NCI-H226 (cell line): ENCODE measurements around the gene LINGO1.

Source experiments
- DNase-seq: peaks from one replicate; pipeline ENCODE4 v3.0.0-alpha.2; 2015

Gene LINGO1

DNA sequence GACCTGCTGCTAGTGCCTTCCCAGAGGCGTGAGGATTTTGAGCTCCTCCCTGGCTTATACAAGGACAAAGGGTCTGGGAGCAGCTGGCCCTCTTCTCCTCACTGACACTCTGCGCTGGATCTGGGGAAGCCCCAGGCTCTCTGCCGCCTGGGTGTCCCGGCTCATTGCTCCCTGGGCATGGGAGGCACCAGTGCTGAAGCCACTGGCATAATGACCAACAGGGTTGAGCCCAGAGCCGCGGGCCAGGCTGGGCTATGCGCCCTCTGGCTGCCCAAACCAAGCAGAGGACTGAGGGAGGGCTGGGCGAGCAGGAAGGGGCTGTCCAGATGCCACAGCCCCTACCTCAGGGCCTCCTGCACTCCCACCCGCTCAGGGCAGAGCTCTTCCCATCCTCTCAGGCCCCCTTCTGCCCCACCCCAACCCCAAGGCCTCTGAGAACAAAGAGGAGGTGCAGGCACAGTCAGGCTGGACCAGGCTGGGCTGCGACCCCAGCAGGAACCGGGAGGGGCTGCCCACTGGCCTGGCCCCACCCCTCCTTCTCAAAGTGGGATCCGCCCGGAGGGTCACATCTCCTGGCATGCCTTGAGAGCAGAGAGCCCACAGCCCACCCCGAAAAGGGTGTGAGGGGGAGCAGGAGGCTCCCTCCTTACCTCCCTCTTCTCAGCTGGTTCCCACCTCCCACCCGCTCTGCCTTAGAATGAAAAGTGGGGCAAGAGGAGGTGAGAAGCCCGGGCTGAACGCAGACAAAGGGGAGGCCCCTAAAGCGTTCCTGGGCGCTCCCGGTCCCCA, 1.6 kb downstream of the LINGO1 start:
- DNase-seq = no peak

DNA sequence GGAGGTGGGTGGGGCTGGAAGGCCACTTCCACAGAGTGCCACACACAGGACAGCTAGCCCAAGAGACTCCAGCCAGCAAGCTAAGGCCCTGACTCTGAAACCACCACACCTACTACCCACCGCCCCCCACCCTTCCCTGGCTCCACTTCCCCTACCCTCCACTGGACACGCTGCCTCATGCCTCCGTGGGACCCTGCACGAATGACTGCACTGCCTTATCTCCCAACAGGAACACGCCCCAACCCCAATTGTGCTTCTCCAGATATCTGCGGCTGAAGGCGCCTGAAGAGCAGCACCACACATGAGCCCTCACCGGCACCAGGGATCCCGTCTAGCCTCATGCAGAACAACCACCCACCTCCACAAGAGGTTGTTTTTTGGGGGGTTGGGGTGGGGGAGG, 2.7 kb downstream of the LINGO1 start:
- no peak for DNase-seq

DNA sequence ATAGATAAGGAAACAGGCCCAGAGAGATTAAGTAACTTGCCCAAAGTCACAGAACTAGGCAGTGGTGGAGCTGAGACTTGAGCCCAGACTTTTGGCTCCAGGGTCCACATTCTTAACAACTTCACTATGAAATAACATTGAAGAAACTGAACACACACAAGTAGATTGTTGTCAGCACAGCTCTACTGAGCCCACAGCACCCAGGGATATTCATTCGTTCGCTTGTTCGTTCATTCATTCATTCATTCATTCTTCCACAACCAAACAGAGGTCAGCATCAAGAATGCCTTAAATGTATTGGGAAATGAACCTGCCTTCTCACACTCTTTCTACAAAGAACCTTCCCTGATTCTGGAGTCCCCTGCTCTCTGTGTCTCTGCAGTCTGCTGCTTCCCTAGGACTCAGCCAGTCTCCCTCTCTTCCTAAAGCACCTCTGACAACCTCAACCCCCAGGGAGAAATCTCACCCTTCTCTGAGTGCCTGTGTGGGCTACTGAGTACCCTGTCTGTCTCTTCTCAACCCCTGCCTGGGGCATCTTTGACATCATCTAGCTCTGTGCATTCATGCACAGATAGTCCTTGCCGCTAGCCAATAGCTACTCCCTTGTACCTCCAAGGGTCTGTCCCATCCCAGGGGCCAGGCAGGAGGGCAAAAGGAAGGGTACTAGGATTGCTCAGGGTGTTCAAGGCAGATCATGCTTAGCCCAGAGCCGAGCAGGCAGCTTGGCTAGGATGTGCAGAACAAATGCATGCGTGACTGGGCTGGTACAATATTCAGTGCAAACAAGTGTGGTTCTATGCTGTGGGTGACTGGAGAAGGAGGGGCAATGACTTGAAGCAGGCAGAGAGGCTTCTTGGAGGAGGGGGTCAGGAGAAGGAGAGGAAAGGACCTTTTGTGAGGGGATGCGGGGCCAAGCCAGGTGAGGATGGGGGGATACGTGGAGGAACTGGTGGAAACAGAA, 3.4 kb downstream of the LINGO1 start:
- DNase-seq = no peak

DNA sequence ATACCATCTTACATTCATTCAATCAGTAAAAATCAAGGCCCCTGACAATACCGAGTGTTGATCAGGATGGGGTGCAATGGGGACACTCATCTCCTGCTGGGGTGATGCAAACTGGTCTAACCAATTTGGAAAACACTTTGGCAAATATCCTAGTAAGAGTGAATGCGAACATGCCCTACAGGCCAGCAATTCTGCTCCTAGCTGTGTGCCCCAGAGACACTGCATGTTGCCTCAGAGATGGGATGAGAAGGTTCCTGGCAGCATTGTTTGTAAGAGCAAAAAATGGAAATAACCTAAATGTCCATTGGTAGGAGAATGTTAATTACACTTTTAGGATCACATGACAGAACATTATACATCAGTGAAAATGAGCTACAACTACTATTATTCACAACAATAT, 4.7 kb downstream of the LINGO1 start:
- DNase-seq = no peak

DNA sequence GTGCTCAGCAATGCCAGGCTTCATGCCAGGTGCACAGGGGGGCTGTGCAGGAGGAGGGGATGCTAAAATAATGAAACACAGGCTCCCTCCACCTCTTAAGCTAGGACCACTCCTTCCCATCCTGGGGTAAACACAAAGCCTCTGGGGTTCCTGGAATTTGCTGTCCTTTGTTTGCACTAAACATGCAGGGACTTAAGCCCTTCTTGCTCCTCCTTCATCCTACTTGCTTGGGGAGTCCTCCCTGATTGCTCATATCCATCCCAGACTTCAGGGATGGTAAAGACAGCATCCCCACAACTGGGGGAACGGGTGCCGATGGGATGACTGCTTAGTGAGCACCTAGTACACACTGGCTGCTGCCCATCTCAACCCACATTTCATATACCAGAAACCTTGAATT, 5.1 kb downstream of the LINGO1 start:
- DNase-seq = no peak

DNA sequence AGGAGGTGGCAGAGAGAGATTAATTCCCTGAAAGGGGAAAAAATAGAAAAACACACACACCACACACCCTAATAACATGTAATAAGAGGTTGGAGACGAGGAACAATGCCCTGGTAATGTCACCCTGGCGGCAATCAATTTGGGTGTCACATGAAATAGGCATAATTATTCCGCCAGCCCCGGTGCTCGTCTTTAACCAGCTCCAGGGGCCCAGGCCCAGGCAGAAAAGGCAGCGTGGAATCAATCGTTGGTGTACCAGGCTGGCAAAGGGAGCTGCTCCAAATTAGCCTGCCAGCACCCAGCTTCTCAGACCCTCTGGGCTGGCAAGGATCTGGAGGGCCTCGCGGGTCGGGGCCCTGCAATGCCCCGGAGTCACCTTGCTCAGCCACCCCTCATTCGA, 5.6 kb downstream of the LINGO1 start:
- no peak for DNase-seq

DNA sequence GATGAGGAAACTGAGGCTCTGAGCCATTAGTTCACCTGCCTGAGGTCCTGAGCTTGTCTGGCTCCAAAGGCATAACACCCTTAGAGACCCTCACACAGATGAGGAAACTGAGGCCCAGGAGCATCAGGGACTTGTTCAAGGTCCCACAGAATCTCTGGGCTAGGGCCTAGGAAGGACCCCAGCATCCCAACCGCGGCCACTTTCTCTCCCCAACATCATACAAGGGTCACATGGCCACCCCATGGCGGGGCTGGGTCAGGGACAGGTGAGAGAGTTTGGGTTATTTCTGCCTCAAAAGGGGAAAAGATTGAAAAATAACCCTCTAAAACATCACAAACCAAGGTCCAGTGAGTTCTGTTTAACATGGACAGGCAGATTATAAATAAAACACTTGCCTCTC, 6.7 kb downstream of the LINGO1 start:
- DNase-seq = no peak

DNA sequence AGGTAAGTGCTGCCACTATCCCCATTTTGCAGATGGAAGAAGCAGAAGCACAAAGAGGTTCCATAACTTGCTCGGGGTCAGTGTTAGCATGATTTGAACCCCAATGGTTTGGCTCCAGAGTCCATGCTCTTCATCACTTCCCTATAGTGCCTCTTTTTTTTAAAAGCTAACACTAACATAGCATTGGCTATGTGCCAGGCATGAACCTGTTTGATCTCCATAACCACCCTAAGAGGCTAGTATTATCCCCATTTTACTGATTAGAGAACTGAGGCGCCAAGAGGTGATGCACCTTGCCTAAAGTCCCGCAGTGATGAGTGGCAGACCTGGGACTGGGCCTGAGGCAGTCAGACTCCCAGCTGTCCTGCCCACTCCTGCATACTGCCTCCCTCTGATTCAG, 7.3 kb downstream of the LINGO1 start:
- no peak for DNase-seq

DNA sequence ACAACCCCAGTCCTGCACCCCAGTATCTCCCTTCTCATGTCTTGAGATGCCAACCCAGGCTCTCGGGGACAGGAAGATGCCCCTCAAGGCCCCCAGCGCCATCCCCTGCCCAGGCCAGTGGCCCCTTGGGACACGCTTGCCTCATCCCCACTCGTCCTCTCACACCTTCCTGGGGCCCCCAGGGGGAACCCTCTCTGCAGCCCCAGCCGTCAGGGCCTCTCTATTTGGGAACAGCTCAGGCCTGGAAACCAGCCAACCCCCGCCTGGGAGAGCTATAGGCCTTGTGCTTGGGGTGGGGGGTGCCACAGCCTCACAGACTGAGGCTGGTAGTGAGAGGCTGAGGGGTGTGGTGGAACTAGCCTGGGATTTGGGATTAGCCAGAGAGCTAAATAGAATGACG, 7.8 kb downstream of the LINGO1 start:
- DNase-seq = no peak

DNA sequence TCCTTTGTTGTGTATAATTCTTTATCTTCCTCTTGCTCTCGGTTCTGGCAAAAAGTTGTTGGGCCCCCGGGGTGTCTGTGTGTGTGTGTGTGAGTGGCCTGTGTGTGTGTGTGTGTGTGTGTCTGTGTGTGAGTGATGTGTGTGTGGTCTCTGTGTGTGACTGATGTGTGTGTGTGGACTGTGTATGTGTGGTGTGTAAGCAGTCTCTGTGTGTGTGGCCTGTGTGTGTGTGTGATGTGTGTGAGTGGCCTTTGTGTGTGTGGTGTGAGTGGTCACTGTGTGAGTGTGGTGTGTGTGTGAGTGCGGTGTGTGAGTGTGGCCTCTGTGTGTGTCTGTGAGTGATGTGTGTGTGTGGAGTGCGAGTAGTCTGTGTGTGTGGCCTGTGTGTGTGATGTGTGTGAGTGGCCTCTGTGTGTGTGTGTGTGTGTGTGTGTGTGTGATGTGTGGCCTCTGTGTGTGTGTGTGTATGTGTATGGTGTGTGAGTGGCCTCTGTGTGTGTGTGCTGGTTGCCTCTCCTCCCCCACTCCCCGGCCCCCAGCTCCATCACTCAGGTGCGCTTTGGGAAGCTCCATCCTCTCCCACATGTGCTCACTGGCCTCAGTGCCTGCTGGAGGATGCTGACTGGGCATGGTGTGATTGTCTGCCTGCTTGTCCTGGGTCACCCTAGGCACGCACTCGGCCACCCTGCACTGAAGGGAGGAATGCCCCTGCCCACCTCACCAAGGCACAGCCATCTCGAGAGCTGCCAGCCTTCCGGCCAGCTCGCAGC, 8.8 kb downstream of the LINGO1 start:
- no peak for DNase-seq

DNA sequence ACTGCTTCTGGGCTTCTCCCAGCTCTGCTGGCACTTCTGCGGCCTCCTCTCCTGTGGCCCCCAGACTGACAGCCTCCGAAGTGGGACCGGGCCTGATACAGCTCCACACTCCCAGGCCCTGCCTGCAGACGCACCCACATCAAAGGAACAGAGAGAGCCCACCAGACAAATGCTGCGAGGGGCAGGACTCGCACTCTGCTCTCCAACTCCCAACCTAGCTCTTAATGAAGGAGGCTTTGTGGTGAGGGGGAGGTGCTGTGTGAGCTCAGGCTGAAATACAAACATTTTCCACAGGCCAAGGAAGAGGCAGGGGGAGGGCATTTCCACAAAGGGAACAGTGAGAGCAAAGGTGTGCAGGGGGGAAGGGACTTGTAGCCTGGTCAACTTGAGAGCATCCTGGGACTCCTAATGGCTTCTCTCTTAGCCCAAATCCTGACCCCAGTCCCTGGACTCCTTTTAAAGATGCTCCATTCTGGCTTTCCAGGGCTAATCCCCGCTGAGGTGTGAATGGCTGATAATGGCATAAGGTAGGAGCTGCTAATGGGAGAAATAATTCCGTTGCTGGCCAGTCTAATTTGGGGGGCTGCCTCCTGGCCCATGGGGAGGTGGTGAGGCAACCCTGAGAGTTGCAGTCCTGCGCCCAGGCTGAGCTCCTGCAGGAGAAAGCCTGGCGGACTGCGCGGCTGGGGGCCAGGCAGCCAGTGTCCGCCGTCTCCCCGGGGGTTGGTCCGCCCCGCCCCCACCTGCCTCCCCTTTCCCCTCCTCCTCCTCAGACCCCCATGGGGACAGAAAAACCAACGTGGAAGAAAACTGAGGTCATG, 9.6 kb downstream of the LINGO1 start:
- no peak for DNase-seq

DNA sequence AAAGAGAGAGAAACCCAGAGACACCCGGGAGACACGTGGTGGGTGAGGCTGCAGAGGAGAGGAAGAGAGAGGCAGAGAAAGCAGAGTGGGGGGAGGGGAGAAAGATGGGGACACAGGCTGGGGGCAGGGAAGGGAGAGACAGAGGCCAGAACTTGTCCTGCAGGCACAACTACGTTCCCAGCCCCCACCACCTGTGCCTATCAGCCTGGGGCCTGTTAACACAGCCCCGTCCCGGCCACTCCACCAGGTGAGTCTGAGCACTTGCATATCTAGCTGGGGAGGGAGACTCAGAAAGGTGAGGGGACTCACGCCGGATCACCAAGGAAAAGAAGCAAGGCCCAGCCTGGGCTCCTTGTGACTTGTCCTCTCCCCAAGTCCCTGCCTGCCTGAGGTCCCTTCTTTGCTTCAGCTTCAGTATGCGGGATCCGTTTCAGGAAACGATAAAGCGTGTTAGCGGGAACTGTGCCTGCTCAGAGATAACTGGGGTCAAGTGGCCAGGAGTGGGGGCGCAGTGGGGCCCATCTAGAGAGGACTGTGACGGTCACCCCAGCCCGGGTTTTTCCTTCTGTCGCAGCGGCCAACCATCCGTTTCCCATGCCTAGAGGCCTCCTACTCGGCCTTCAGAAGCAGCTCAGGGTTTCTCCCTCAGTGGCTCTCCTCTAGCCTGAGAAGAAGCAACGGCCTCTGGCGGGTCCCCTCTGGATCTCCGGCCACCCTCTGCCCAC, 10.3 kb downstream of the LINGO1 start:
- no peak for DNase-seq

DNA sequence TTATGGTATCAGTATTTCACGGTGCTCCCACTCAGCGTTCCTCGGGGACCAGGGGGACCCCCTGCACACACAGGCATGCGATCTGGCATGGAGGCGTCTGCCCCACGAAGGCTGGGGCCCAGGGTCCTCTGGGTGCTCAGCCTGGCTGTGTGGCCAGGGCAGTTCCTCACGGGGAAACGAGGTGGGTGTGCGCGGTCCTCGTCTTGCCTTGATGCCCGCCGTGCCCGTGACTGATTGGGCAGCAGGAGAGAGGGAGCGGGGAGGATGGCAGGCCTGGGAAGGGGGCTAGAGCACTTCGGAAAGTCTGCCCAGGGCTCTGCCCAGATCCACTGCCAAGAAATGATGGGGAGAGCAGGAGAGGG, 10.9 kb downstream of the LINGO1 start:
- no peak for DNase-seq

DNA sequence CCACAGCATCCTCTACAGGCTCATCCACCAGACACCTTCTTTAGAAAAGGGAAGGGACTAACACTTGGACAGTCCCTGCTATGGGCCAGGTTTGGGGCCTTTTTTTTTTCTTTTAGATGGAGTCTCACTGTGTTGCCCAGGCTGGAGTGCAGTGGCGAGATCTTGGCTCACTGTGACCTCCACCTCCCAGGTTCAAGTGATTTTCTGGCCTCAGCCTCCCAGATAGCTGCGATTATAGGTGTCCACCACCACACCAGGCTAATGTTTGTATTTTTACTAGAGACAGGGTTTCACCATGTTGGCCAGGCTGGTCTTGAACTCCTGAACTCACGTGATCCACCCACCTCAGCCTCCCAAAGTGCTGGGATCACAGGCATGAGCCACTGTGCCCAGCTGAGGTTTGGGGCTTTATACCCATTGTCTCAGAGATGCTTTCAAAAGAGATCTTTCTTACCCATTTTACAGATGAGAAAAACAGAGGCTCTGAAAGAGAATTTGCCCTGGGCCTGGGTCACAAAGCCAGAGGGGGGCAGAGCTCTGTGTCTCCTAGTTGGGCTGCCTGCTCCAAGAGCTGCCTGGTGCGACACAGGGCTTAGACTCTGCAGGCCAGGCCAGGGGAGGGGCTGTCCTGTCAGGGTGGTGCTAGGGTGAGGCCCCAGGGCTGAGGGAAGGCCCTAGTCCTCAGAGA, 11.6 kb downstream of the LINGO1 start:
- no peak for DNase-seq

DNA sequence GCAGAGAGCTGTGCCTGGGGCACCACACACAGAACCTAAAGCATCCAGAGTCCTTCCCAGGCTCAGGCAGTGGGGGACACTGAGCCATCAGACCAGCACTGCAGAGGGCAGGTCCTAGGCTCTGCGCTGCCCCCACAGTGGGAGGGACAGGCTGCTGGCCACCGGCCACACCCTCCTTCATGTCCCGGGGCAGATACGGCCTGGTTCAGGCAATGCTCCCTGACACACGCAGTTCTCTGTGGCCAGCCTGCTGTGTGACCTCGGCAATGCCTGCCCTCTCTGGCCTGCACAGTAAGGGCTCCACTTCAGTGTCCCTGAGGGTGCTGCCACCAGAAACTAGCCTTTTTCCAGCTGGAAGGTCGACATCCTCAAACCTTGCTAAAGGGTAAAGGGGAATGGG, 12.4 kb downstream of the LINGO1 start:
- no peak for DNase-seq

DNA sequence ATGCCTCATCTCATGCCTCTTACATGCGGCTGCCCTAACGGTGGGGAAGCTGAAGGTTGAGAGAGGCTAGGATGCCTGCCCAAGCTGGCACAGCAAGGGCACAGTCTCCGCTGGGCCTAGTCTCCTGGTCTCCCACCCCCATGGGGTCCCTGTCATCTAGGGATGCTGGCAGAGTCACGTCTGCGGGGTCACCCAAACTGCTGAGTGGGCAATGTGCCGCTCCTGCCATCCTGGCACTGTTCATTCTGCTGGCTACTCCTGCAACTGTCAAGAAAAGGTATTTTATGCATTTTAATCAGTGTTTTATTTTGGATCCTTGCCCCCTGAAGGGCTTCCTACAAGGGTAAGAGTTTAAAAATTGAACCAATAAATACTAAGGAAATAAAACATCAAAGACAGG, 12.8 kb downstream of the LINGO1 start:
- DNase-seq = no peak

DNA sequence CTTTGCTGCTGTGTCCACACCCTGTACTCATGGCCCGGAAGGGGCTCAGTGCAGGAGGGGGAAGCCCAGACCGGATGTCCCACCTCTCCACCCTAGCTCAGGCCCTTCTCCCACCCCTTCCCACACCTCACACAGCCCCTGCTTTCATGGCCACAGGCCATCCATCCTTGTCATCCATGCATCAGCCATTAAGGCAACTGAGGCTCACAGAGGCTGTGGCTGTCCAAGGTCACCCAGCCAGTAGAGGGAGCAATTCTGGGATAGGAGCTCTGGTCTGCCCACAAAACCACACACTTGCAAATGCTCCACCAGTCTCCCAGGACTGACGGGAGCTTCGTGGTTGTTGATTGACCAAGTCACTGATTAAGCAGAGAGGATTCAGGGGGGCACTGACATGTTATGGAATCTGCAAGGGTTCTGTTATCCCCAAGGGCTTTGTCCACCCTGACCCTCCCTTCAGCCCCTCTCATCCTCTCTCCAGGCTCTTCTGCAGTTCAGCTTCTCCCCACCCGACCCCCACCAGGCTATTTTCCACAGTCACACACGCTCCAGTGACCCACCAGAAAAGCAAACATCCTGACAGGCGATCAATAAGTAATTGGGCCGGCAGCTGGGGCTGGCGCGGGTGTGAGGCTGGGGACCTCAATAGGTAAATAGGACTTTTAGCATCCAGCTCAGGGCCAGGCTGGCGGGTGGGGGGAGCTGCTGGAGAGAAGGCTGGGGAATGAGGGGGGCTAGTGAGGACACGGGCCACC, 15.1 kb downstream of the LINGO1 start:
- DNase-seq = no peak

DNA sequence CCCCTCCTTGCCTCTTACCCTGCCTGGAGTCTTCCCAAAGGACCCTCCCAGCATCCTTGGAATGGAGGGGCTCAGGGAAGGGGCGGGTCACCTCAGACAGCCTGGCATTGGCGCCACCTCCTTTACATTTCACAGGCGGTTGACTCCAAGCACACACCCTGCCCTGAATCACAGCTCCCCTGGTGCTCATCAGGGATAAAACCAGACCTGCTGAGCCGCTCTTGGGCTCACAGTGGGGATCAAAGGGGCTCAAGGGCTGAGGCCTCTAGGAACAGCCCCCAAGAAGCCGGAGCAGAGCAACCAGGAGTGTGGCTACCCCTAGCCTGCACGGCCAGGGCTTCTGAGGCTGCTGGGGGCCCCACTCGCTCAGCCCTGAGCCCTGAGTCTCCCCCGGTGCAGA, 16.6 kb downstream of the LINGO1 start:
- no peak for DNase-seq

DNA sequence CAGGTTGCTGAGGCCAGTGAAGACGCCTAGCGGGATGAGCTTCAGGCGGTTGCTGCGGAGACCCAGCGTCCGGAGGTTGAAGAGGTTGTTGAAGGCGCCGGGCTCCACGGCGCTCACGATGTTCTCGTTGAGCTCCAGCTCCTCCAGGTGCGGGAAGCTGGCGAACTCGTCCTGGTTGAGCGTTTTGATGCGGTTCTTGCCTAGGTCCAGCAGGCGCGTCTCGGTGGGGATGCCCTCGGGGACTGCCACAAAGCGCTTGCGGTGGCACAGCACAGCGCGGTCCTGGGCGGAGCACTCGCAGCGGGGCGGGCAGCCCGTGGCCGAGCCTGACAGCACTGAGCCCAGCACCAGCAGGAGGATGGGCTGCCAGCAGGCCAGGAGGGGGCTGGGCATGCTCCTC, 17.2 kb downstream of the LINGO1 start:
- no peak for DNase-seq

DNA sequence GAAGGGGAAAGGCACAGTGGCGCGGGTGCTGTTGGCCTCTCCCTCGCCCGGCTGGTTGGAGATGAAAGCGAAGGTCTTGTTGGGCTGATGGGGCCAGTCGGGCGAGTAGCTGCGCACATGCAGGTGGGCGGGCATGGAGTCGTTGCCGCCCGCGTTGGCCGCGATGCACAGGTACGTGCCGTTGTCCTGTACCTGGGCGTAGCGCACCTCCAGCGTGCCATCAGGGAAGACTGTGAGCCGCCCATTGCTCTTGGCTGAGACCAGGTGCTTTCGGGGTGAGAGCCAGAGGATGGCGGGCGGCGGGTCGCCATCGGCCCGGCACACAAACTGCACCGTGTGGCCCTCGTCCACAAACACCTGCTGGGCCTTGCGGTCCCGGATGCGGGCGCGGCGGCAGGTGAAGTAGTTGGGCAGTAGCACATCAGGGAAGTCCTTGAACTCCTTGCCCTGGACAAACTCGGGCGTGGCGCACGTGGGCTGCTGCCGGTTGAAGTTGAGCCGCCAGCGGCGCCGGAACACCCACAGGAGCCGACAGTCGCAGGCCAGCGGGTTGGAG, 18.4 kb downstream of the LINGO1 start:
- no peak for DNase-seq
